ENCODE results near the gene DNAJA3.
"Not testable (repeated sequence)": the region's sequence is repeated elsewhere in the genome, so short reads cannot be mapped to it uniquely, and the experiment has no call there.

Gene DNAJA3

DNA sequence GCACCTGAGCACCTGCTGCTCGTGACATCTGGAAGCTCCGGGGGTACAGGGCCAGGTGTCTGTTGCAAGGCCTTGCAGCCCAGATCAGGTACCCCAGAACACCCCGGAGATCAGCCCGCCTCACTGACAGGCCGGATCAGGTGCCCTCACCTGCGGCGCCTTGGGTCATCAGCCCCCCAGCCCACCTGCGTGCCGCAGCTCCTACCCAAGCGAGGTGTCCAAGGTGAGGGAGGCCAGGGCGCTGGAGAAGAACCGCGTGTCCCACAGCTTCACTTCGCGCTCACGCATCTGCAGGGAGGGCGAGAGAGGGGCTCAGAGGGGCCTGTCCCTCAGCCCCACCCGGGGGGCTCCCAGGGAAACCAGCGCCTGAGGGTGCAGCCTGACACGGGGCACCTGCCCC is 37.9 kb upstream of the DNAJA3 start:
- DNase-seq: no peak

DNA sequence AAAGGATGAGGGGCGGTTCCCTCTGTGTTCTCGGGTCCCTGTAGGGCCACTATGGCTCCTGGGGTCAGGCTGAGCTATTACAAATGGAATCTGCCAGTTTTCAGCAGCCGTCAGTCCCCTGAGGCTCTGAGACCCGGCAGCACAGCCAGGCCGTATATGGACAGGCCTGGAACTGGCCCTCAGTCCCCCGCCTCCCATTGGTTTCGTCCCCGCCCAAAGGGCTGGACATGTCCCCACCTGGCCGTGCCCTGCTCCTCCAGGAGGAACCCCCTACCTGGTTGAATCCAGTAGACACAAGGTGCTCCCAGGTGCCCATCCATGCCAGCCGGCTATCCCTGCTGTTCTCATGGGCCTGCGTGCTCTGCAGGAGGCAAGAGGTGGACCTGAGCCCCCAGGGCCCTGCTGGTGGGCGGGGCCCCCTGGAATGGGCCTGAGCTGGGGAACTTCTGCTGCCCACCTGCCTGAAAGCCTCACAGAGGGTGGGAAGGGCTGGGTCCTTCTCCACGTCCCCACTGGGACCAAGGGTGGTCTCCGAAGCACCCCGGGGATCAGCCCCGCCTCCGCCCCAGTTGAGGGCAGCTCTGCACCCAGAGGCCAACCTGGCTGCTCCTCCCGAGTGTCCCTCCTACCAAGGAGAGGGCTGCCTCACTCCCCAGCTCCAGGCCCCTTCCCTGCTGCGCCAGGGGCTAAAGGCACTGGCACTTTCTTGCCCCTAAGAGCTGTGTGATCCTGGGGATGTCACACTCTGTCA is 37.2 kb upstream of the DNAJA3 start:
- DNase-seq: no peak

DNA sequence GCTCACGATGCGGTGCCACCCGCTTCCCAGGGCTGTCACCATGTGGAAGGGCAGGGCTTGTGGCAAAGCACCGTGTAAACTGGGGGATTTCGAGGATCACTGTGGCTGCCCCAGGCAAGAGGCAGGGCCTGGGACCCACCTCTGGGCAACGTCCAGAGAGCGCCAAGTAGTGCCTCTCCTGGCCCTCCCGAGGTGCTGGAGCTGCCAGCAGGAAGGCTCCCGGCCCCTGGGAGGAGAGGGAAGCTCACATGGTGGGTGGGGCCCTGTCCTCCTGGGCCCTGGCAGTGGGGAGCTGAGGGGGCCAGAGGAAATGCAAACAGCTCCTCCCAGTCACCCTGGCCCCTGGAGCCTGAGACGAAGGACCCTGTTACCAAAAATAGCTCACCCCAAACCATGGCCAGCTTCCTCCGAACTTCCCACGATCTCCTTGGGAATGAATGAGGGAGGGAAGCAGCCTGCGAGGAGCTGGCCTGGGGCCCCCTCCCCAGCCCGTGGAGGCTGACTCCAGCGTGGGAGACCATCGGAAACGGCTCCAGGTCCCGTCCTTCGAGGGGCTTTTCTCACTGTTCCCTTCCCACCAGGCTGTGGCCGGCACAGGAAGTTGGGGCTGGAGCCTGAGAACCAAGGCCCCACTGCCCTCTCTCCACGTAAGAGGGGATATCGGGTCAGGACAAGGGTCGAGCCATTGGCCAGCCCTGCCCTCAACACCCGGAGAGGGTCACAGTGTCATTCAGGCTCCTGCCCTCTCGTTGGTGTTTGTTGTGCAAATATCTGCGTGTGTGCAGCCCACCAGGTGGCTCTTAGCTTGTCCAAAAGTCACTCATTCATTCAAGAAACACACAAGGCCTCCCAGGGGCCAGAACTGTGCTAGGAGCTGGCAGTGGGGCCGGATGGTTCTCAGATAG is 36.4 kb upstream of the DNAJA3 start:
- no peak for DNase-seq

DNA sequence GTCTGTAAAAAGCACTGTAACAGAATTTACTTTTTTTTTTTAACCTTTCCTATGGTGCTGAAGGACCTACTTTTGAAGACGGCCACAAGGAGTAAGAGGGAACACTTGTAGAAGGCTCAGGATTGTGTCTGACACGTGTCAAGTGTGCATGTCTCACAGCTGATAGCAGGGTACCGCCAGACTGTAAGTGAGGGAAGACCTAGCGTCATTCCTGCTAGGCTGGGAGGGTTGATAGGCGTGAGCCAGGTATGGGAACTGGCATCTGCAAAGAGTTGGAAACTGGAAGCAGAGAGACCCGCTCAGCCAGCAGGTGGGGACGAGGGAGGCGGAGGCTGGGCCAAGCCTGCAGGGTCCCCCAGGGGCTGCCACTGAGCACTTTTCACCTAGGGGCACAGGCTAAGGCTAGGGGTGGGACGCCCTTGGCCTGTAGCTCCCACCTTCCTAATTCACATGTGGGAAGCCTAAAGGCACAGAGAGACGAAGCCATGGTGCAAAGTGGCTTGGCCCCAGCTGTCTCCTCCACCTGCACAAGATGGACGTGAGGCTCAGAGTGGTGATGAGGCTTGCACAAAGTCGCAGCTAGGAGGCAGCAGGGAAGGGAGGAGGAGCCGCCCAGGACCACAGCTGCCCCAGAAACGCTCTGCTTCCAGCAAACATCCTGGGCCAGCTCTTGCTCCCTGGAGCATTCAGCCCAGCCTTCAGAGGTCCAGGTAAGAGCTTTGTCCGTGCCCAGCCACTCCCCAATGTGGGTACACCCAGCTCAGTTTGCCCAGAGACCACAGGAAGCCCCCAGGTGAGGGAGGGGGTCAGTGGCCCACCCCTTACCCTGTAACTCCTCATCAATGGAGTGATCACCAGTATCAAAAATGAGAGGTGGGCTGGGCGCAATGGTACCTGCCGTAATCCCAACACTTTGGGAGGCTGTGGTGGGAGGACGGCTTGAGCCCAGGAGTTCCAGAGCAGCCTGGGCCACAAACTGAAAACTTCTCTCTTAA is 35.1 kb upstream of the DNAJA3 start:
- DNase-seq: no peak

DNA sequence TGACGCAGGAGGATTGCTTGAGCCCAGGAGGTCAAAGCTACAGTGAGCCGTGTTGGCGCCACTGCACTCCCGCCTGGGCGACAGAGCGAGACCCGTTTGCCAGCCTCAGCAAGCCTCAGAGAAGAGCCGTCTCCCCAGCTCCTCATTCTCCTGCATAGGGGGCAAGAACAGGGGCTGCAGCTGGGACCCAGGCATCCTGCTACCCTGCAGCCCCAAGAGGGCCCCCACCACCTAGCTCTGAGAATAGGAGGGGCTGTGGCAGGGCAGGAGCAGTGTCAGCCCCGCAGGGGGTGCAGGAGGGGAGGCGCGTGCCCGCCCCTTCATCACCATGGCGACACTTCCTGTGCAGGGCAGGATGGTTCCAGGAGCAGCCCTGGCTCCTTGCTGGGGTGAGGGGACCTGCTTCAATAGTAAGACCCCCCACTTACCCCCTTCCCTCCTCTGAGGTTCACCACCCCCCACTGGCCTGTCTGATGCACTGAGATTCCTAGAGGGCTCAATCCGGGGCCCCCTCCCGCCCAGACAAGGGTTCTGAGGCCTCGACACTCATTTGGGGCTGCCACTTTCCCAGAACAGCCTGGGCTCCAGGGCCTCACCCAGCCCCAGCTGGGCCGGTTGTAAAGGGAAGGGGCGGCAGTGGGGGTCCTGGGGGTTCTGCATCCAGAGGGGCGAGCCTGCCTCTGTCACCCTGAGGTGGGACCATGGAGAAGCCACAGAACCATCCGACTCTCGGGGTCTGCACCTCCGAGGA is 33.9 kb upstream of the DNAJA3 start:
- DNase-seq: no peak

DNA sequence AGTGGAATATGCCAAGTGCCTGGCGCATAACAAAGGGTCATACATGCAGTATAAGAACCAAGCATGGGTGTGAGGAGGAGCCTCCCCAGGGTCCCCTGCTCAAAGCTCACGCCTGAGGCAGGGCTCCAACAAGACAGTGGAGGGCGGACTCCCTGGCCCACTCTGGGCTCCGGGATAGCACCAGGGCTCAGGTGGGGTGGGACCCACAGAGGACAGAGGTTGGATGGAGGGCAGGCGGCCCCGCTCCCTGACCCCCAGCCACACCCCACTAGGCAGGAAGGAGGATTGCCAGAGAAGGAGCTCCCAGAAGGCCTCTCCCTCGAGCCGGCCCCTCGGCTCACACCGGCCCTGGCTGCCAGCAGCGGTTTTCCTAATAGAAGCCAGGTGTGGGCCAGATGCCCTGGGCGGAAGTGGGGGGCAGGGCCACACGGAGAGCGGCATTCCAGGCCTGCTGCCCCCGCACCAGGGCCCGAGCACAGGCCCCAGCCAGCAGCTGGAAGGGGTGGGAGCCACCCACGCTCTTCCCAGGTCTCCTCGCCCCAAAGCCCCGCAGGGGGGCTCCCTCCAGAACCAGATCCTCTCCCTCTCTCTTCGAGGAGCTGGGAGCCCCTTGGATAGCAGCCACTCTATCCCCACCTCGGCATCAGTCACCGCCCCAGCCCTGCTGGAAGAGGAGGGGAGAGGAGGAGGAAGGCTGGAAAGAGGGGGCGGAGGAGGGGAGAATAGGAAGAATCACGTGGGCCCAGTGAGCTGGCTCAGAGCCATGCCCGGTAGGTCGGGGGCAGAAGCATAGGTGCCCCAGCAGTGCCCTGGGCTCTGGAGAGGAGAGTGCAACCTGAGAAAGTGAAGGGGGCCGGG is 33.1 kb upstream of the DNAJA3 start:
- no peak for DNase-seq

DNA sequence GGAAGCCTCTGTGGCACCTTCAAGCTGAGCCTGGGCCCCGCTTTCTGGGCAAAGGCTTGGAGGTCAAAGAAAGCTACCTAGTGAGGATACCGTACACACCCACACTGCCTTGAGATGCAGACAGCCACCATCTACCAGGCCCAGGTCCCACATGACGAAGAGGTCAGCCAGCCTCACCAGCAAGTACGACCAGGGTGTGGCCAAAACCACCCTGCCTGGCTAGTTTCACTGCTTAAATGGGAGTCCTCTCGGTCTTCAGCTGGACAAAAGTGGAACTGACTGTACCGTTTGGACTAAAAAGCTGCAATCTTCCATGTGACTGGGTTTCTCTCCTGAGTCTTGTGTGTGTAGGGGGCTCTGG is 32.4 kb upstream of the DNAJA3 start:
- DNase-seq: no peak

DNA sequence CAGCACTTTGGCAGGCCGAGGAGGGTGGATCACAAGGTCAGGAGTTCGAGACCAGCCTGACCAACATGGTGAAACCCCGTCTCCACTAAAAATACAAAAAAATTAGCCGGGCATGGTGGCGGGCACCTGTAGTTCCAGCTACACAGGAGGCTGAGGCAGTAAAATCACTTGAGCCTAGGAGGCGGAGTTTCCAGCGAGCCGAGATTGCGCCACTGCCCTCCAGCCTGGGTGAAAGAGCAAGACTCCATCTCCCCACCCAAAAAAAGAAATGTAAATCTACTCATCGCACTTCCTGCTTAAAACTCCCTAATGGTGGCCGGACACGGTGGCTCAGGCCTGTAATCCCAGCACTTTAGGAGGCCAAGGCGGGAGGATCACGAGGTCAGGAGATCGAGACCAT is 31.8 kb upstream of the DNAJA3 start:
- not testable (repeated sequence) for DNase-seq

DNA sequence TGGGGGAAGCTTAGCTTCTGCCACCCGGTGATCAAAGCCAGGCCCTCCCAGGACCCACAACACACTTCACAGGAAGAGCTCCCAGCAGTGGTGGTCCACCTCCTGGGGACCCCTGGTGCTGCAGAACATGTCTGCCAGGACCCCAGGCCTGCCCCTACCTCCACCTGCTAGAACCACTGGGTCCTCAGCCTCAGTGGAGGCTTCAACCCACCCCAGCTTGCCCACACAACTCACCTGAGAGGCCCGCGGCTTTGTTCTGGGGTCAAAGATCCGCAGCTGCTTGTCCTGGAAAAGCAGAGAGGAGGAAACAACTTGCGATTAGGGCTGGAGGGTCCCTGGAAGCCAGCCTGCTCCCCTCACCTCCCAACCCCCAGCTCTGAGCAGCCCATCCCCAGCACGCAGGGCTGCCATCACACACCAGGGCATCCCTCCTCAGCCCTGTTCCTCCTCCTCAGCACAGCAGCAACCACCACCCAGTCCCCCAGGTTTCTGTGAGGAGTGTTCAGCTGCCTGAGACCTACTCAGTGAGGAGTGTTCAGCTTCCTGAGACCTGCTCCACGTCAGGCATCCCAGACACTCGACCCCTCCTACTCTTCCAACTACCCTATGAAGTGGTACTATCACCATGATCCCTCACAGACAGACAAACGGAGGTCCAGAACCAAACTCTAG is 30.5 kb upstream of the DNAJA3 start:
- DNase-seq: no peak

DNA sequence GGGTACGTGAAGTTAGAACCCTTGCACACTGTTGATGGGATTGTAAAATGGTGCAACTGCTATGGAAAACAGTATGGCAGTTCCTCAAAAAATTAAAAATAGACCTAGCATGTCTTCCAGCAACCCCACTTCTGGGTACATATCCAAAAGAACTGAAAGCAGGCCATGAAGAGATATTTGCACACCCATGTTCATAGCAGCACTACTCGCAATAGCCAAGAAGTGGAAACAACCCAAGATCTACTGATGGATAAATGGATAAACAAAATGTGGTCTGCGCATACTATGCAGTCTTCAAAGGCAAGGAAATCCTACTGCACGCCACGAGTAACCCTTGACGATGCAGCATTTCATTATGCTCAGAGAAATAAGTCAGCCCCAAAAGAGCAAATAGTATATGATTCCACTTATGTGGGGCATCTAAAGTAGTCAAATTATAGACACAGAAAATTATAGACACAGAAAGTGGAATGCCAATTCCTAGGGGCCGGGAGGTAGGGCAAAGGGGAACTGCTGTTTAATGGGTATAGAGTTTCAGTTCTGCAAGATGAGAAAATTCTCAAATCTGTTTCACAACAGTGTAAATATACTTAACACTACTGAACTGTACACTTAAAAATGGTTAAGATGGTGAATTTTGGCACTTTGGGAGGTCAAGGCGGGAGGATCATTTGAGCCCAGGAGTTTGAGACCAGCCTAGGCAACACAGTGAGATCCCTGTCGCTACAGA is 26.5 kb upstream of the DNAJA3 start:
- no peak for DNase-seq

DNA sequence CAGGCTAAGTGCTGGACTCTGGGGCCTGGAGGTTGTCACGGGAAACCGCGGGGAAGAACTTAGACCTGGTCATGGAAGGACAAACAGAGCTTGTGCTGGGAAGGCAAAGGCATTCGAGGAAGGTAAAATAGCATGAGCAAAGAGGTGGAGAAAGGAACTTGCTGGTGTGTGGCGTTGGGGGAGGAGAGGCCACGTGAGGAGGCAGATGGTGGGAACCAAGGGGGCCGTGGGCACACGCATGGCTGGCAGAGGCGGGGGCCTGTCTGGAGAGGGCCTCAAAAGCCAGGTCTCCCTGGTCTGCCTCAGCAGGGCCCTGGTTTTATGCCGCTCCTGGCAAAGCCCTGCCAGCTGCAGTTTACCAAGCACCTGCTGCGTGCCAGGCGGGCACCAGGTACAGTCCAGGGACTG is 24.6 kb upstream of the DNAJA3 start:
- no peak for DNase-seq

DNA sequence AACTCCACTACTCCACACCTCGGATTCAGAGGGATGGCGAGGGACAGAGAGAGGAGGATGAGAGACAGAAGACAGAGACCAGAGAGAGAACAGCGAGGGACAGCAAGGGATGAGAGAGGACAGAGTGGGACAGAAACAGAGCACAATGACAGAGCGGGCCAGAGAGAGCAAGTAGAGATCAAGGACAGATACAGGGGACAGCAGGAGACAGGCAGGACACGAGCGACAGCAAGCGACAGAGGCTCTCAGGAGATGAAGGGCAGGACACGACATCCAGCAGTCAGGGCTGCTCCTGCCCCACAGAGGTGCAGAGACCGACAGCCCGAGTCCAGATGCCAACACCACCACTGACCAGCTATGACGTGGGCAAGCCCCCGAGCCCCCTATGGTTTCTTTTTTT is 24.2 kb upstream of the DNAJA3 start:
- no peak for DNase-seq

DNA sequence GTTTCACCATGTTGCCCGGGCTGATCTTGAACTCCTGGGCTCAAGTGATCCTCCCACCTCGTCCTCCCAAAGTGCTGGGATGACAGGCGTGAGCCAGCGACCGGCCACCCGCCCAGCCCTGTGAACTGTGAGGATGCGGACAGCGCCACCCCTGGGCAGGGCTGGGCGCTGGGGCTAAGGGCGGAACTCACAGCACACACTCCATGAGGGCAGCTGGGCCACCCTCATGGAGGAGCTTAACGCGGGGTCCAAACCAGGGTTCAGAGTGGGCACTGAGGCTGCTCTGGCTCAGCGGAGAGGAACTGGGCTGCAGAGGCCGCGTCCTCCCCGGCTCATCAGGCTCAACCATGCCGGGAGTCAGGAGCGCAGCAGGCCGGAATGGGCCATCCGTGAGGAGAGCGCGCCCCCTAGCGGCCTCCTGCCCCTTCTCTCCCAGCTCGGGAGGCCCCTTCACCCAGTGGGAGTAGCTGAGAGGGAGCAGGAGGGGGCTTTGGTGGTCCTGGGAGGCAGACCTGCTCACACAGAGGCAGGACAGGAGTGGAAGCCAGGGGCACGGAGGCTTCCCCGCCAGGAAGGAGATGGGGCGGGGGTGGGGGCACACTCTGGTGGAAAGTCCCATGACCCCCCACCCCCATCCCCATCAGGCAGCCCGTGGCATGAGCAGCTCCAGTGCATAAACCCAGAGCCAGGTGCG is 23.1 kb upstream of the DNAJA3 start:
- peak; percentile 46 for DNase-seq

DNA sequence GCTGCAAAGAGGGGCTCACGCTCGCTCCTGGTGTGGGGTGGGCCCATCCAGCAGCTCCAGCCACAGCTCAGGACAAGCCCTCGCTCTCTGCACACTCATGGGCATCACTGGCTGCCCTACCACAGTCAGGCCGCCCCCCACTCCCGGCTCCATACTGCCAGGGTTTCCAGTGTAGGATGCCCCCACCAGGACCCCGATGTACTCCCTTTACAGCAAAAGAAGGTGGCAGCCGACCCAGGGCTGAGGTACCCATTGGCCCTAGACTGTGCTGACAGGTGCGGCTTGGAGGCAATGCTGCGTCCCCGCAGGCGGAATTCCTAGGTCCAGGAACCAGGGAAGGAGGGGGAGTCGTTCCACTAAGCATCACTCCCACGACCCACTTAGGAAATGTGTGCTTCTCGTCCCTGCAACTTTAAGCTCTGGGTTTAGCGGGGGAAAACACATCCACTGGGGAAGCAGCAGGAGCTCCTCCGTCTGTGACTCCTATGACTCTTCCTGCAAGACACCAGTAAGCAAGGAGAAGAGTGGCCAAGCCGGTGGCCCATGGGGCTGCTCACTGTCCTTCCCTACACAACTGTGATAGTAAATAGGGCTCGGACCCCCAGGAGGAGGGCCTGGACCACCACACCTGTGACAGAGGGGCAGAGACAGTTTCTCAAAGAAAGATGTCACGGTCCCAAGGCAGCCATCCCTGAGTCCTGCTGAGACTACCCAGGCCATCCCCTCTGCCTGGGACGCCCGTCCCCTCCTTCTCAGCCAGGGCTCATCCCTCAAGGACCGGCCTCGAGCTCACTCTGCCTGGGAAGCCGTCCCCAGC is 22.3 kb upstream of the DNAJA3 start:
- DNase-seq: no peak

DNA sequence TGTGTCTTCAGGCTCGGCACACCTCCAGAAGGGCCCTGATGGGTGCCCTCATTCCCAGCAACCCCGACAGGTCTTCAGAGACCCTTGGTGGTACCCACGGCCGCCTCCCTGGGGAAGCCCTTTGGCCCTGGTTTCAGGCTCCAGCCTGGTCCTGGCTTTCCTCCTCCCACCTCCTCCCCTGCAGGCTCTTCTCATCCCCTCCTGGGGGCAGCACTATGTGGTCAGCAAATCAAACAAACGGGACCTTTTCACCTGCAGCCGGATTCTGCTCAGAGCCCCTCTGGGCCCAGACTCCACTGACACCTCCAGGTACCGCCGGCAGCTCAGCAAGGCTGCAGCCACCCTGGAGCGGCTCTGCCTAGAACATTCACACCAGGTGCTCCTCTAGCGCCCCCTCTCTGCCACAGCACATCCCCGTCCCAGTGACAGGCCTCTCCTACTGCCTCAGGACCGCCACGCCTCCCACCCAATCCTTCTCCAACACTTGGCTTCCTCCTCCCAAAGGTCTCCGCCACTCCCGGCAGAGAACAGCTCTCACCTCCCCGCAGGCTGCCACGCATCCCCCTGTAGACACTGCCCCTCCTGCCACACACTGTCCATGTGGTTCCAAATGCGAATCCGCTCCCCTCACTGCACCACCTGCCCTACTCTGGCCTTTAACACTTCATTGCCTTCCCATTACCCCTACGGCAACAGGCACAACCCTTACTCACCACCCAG is 21.3 kb upstream of the DNAJA3 start:
- no peak for DNase-seq

DNA sequence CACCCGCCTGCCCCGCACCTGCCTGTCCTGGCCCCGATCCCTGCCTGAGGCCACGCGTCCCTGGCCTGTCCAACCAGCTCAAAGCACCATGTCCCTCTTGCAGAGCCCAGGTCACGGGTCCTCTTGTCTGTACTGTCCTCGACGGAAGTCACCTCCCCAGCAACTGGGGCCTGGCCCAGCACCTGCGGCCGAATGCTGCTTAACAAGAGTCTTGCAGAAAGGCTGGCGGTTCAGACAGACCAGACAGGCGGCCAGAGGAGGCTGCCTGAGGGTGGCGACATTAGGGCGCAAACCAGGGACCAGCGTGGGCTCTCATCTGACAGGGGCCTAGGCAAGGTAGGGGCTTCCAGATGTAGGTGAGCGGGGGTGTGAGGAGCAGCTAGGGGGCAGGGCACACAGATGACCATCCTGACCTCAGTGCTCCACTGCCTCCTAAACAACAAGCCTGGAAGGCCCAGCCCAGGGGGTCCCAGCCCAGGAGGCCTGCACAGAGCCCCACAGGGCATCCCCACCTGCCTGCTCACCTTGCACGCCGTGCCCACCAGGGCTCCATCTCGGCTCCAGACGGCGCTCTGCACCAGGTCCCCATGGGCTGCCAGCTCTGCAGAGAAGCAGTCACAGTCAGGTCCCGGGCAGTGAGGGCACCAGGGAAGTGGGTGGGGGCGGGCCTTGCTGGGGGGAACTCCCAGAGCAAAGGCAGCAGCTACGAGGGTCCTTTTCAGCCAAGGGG is 20.5 kb upstream of the DNAJA3 start:
- DNase-seq: no peak
